ENCODE data around the gene TAOK1.

TAOK1 gene

DNA sequence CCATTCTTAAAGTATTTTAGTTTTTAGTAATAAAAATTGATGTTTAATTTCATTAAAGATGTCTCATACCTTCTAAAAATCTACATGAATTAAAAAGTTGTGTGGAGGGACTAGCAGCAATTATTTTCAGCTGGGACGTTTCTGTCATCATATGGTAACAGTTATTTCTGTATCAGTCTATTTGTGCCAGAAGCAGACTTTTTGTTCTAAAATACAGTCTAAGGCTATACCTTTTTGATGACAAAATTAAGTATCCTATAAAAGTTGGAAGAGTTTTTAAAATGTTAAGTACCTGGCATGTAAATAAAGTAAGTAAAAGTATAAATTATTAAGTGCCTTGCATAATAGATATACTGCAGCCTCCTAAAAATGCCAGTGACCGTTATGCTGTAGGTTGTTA is 5.9 kb downstream of the TAOK1 start:
- Histone ChIP-seq H3K27ac (no peak overlapping the region), H3K27me3 (ENCODE audit: insufficient read depth, low read depth, severe bottlenecking) (no peaks in the 10 kb centered on the region), H3K36me3 (peaks cover 29% of the 10 kb centered on the region), H3K4me3 (ENCODE audit: low read depth, low read length) (no peak overlapping the region), H3K9me3 (ENCODE audit: severe bottlenecking) (no peaks in the 10 kb centered on the region)
- no peak for DNase-seq
- no peak for TF ChIP-seq CTCF (IDR thresholded peaks at IDR 0.05; ENCODE audit: low read depth, low read length)

DNA sequence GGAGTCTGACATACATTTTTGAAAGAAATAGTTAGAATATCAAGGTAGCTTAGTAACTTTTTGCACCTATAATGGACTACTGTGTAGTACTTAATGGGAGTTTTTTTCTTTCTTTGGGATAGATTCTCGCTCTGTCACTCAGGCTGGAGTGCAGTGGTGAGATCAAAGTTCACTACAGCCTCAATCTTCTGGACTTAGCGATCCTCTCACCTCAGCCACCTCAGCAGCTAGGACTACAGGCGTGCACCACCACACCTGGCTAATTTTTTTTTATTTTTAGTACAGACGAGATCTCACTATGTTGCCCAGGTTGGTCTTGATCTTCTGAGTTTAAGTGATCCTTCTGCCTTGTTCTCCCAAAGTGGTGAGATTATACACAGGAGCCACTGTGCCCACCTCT is 9.5 kb downstream of the TAOK1 start:
- DNase-seq, result no peak
- Histone ChIP-seq H3K36me3 (peaks cover 32% of the 10 kb centered on the region), H3K27ac (no peak overlapping the region), H3K4me3 (ENCODE audit: low read depth, low read length) (no peak overlapping the region), H3K27me3 (ENCODE audit: insufficient read depth, low read depth, severe bottlenecking) (no peaks in the 10 kb centered on the region), H3K9me3 (ENCODE audit: severe bottlenecking) (no peaks in the 10 kb centered on the region)
- no peak for TF ChIP-seq CTCF (IDR thresholded peaks at IDR 0.05; ENCODE audit: low read depth, low read length)

GRCh38 chr17:29400818-29401217 is 10.7 kb downstream of the TAOK1 start:
- no peak overlapping the region for H3K27ac ChIP-seq
- H3K27me3 ChIP-seq (ENCODE audit: insufficient read depth, low read depth, severe bottlenecking), result no peaks in the 10 kb centered on the region
- no peak overlapping the region for H3K4me3 ChIP-seq (ENCODE audit: low read depth, low read length)
- DNase-seq, result no peak
- peaks cover 41% of the 10 kb centered on the region for H3K36me3 ChIP-seq
- TF ChIP-seq CTCF (IDR thresholded peaks at IDR 0.05; ENCODE audit: low read depth, low read length), result no peak
- no peaks in the 10 kb centered on the region for H3K9me3 ChIP-seq (ENCODE audit: severe bottlenecking)

GRCh38 chr17:29401258-29401657 is 11.1 kb downstream of the TAOK1 start:
- no peaks in the 10 kb centered on the region for H3K9me3 ChIP-seq (ENCODE audit: severe bottlenecking)
- H3K27ac ChIP-seq, result no peak overlapping the region
- H3K4me3 ChIP-seq (ENCODE audit: low read depth, low read length), result no peak overlapping the region
- no peak for TF ChIP-seq CTCF (IDR thresholded peaks at IDR 0.05; ENCODE audit: low read depth, low read length)
- DNase-seq, result no peak
- no peaks in the 10 kb centered on the region for H3K27me3 ChIP-seq (ENCODE audit: insufficient read depth, low read depth, severe bottlenecking)
- peaks cover 43% of the 10 kb centered on the region for H3K36me3 ChIP-seq

- Histone ChIP-seq H3K9me3 (ENCODE audit: severe bottlenecking) (no peaks in the 10 kb centered on the region), H3K27ac (no peak overlapping the region), H3K4me3 (ENCODE audit: low read depth, low read length) (no peak overlapping the region), H3K27me3 (ENCODE audit: insufficient read depth, low read depth, severe bottlenecking) (no peaks in the 10 kb centered on the region), H3K36me3 (peaks cover 24% of the 10 kb centered on the region)
- TF ChIP-seq CTCF (IDR thresholded peaks at IDR 0.05; ENCODE audit: low read depth, low read length), result no peak
- DNase-seq, result no peak
Observed at GRCh38 chr17:29407856-29408255, 17.7 kb downstream of the TAOK1 start.

- no peak for DNase-seq
- Histone ChIP-seq H3K9me3 (ENCODE audit: severe bottlenecking) (no peaks in the 10 kb centered on the region), H3K27me3 (ENCODE audit: insufficient read depth, low read depth, severe bottlenecking) (no peaks in the 10 kb centered on the region), H3K4me3 (ENCODE audit: low read depth, low read length) (no peak overlapping the region), H3K27ac (no peak overlapping the region), H3K36me3 (peaks cover 24% of the 10 kb centered on the region)
- TF ChIP-seq CTCF (IDR thresholded peaks at IDR 0.05; ENCODE audit: low read depth, low read length), result no peak
Observed at GRCh38 chr17:29409963-29410362, 19.8 kb downstream of the TAOK1 start.

Data from WERI-Rb-1 (cell line).